Liver (tissue), 9 donors: ENCODE data around the gene KCNIP1. TPM values are rescaled to one million over a fixed set of nuclear protein-coding genes. Genes with fewer than 3 reads are reported as not detected.

Experiments
- DNase-seq: peaks from one replicate; pipeline ENCODE4 v3.0.0-alpha.2; 2017; ENCODE audit warnings: low spot score
- H3K27ac ChIP-seq, 2 donors: one replicate each; pipeline ENCODE4 v1.7.0; 2013; ENCODE audit warnings: inconsistent platforms in 2 of 2, low read length in 2 of 2, control low read depth in 1 of 2, low read depth in 1 of 2, mild to moderate bottlenecking in 1 of 2
- H3K27me3 ChIP-seq, 4 donors: one replicate each; pipeline versions ENCODE4 v1.6.1 to v1.7.0; 2013; ENCODE audit warnings: low read length in 3 of 4, inconsistent platforms in 1 of 4, mild to moderate bottlenecking in 1 of 4, moderate library complexity in 1 of 4; ENCODE audit not compliant: control insufficient read depth in 4 of 4, insufficient read depth in 4 of 4
- H3K36me3 ChIP-seq, 4 donors: one replicate each; pipeline versions ENCODE4 v1.6.1 to v1.7.0; 2013; ENCODE audit warnings: low read length in 3 of 4, mild to moderate bottlenecking in 3 of 4, low read depth in 1 of 4, moderate library complexity in 1 of 4; ENCODE audit not compliant: control insufficient read depth in 4 of 4, insufficient read depth in 3 of 4
- H3K4me1 ChIP-seq, 4 donors: one replicate each; pipeline versions ENCODE4 v1.6.1 to v1.7.0; 2013; ENCODE audit warnings: low read length in 3 of 4, mild to moderate bottlenecking in 3 of 4, moderate library complexity in 1 of 4; ENCODE audit not compliant: control insufficient read depth in 4 of 4, insufficient read depth in 4 of 4
- H3K4me3 ChIP-seq, 3 donors: one replicate each; pipeline versions ENCODE4 v1.6.1 to v1.7.0; 2013; ENCODE audit warnings: low read length in 3 of 3, control low read depth in 1 of 3, low read depth in 1 of 3, mild to moderate bottlenecking in 1 of 3
- H3K9ac ChIP-seq, 2 donors: one replicate each; pipeline ENCODE4 v1.7.0; 2013; ENCODE audit warnings: low read length in 2 of 2, mild to moderate bottlenecking in 2 of 2, moderate library complexity in 2 of 2, control low read depth in 1 of 2, low read depth in 1 of 2
- H3K9me3 ChIP-seq, 4 donors: one replicate each; pipeline versions ENCODE4 v1.6.1 to v1.7.0; 2013; ENCODE audit warnings: low read length in 3 of 4; ENCODE audit not compliant: control insufficient read depth in 4 of 4
- FOXA1 ChIP-seq: IDR thresholded peaks from 2 replicates; pipeline ENCODE4 v1.6.1; 2016; ENCODE audit warnings: antibody characterized with exemption
- GABPA ChIP-seq, 2 donors: IDR thresholded peaks in 1 of 2; conservative IDR thresholded peaks in 1 of 2; 2 replicates each; pipeline ENCODE4 v1.6.1; 2016; ENCODE audit warnings: antibody characterized with exemption in 2 of 2, mild to moderate bottlenecking in 1 of 2, moderate library complexity in 1 of 2
- HNF4A ChIP-seq, 2 donors: conservative IDR thresholded peaks; 2 replicates each; pipeline ENCODE4 v1.6.1; 2016; ENCODE audit warnings: antibody characterized with exemption in 2 of 2, mild to moderate bottlenecking in 2 of 2
- HNF4G ChIP-seq: IDR thresholded peaks from 2 replicates; pipeline ENCODE4 v1.6.1; 2016; ENCODE audit warnings: antibody characterized with exemption
- JUND ChIP-seq, 2 donors: IDR thresholded peaks; 2 replicates each; pipeline ENCODE4 v1.6.1; 2016; ENCODE audit warnings: antibody characterized with exemption in 2 of 2
- NR2F2 ChIP-seq: IDR thresholded peaks from 2 replicates; pipeline ENCODE4 v1.6.1; 2016; ENCODE audit warnings: antibody characterized with exemption
- RXRA ChIP-seq, 2 donors: IDR thresholded peaks; 2 replicates each; pipeline ENCODE4 v1.6.1; 2017 to 2018; ENCODE audit warnings: antibody characterized with exemption in 2 of 2, mild to moderate bottlenecking in 1 of 2
- SP1 ChIP-seq: IDR thresholded peaks from 2 replicates; pipeline ENCODE4 v1.6.1; 2018; ENCODE audit warnings: antibody characterized with exemption, mild to moderate bottlenecking
- YY1 ChIP-seq: IDR thresholded peaks from 2 replicates; pipeline ENCODE4 v1.6.1; 2016; ENCODE audit warnings: antibody characterized with exemption, mild to moderate bottlenecking
- WGBS: extraction: QIAGEN DNeasy Blood & Tissue Kit; methylation state at CpG from one replicate; pipeline ENCODE4 v1.1.7; 2013; 5-methylcytosine and 5-hydroxymethylcytosine counted together
- polyA plus RNA-seq, 2 donors: library from polyadenylated mRNA; stranded (reverse) in 1 of 2; unstranded in 1 of 2; fragments of 200-250 nt in 1 of 2; fragments of >200 nt in 1 of 2; fragmentation: Nextera tagmentation in 1 of 2; extraction: Ambion mirVana in 1 of 2; gene quantifications; one replicate each; pipeline versions ENCODE4 v1.2.1 to v1.2.3, GENCODE V29; 2013 to 2015
- total RNA-seq, 2 donors: library from RNA; depleted of rRNA; stranded (reverse); fragments of >200 nt; gene quantifications; one replicate each; pipeline ENCODE4 v1.2.3, GENCODE V29; 2014
- TF ChIP-seq, protein P1 (sequence below): IDR thresholded peaks from 2 replicates; pipeline ENCODE4 v1.6.1; 2016; ENCODE audit warnings: antibody characterized with exemption
- TF ChIP-seq, protein P2 (sequence below): fragments of 150-350 bp; IDR thresholded peaks from 2 replicates; pipeline ENCODE4 v1.5.1; 2017; ENCODE audit warnings: improper control_type of control experiment, low read depth, low read length; ENCODE audit not compliant: missing input control
- TF ChIP-seq, protein P3 (sequence below): IDR thresholded peaks from 2 replicates; pipeline ENCODE4 v1.6.1; 2016; ENCODE audit warnings: antibody characterized with exemption
- TF ChIP-seq, protein P4 (sequence below): IDR thresholded peaks from 2 replicates; pipeline ENCODE4 v1.6.1; 2016; ENCODE audit warnings: antibody characterized with exemption, mild to moderate bottlenecking
- TF ChIP-seq, protein P5 (sequence below): IDR thresholded peaks from 2 replicates; pipeline ENCODE4 v1.6.1; 2016; ENCODE audit warnings: antibody characterized with exemption
- donor health status: healthy.
- donor health status: healthy.
- donor health status: healthy.
- donor health status: healthy.
- donor health status: healthy.

Gene KCNIP1
- total and polyA plus RNA-seq, 4 donors = 0.08 to 0.23 TPM; not detected in 2

DNA sequence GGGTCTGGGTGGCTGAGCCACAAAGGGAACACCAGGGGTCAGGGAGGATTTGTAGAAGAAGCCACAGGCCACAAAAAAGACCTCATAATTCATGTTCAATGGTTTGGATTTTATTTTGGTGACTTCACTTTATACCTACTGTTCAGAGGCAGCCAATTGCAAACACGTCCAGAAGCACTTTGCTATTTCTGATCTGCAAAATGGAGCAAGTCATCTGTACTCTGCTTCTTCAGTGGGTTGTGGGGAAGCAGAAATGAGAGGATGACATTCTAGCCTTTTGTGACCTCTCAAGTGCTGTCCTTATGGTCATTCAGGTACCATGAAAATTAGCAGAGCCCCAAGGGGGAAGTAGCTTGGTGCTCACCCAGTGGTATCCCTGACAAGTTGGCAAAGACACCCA lies 2.5 kb upstream of the KCNIP1 start:
- H3K36me3 ChIP-seq = no peaks in the 10 kb centered on the region
- TF ChIP-seq GABPA (IDR thresholded peaks at IDR 0.05 in 1 of 2, conservative IDR thresholded peaks at IDR 0.05 in 1 of 2) = no peak
- TF ChIP-seq SP1 = no peak
- TF ChIP-seq, protein P1, sequence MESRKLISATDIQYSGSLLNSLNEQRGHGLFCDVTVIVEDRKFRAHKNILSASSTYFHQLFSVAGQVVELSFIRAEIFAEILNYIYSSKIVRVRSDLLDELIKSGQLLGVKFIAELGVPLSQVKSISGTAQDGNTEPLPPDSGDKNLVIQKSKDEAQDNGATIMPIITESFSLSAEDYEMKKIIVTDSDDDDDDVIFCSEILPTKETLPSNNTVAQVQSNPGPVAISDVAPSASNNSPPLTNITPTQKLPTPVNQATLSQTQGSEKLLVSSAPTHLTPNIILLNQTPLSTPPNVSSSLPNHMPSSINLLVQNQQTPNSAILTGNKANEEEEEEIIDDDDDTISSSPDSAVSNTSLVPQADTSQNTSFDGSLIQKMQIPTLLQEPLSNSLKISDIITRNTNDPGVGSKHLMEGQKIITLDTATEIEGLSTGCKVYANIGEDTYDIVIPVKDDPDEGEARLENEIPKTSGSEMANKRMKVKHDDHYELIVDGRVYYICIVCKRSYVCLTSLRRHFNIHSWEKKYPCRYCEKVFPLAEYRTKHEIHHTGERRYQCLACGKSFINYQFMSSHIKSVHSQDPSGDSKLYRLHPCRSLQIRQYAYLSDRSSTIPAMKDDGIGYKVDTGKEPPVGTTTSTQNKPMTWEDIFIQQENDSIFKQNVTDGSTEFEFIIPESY = no peak
- TF ChIP-seq YY1 = no peak
- H3K27ac ChIP-seq = no peak overlapping the region
- peaks cover 0 to 2% (median 0%) of the 10 kb centered on the region in 4 donors for H3K27me3 ChIP-seq
- WGBS = 87% methylated on average over 1 of the region's 1 CpG
- peaks cover 0 to 7% (median 5%) of the 10 kb centered on the region in 4 donors for H3K9me3 ChIP-seq
- peaks cover 0 to 4% (median 0%) of the 10 kb centered on the region in 4 donors for H3K4me1 ChIP-seq
- no peak overlapping the region for H3K9ac ChIP-seq
- no peak for DNase-seq
- no peak overlapping the region for H3K4me3 ChIP-seq

DNA sequence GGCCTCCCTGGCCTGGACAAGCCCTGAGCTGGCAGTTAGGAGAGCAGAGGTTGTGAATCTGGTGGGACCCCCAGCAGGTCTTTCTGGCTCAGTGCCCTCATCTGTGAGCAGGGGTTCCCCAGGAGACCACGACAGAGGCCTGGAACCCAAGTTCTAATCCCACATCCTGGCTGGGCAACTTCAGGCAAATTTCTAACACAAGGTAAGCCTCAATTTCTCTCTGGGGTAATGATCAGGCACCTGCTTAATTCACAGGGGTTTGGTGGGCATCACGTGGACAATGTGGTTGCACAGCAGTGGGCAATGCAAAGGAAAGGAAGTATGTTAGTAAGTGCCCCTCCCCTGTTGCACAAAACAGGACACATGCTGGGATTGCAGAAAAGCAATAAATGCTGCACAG lies 1.9 kb upstream of the KCNIP1 start:
- no peak overlapping the region for H3K27ac ChIP-seq
- TF ChIP-seq, protein P2, sequence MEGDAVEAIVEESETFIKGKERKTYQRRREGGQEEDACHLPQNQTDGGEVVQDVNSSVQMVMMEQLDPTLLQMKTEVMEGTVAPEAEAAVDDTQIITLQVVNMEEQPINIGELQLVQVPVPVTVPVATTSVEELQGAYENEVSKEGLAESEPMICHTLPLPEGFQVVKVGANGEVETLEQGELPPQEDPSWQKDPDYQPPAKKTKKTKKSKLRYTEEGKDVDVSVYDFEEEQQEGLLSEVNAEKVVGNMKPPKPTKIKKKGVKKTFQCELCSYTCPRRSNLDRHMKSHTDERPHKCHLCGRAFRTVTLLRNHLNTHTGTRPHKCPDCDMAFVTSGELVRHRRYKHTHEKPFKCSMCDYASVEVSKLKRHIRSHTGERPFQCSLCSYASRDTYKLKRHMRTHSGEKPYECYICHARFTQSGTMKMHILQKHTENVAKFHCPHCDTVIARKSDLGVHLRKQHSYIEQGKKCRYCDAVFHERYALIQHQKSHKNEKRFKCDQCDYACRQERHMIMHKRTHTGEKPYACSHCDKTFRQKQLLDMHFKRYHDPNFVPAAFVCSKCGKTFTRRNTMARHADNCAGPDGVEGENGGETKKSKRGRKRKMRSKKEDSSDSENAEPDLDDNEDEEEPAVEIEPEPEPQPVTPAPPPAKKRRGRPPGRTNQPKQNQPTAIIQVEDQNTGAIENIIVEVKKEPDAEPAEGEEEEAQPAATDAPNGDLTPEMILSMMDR = no peak
- no peak for TF ChIP-seq JUND (IDR thresholded peaks at IDR 0.05)
- no peak for TF ChIP-seq YY1
- TF ChIP-seq, protein P3, sequence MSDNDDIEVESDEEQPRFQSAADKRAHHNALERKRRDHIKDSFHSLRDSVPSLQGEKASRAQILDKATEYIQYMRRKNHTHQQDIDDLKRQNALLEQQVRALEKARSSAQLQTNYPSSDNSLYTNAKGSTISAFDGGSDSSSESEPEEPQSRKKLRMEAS = no peak
- no peak for TF ChIP-seq GABPA (IDR thresholded peaks at IDR 0.05 in 1 of 2, conservative IDR thresholded peaks at IDR 0.05 in 1 of 2)
- TF ChIP-seq RXRA (IDR thresholded peaks at IDR 0.05) = no peak
- TF ChIP-seq, protein P4, sequence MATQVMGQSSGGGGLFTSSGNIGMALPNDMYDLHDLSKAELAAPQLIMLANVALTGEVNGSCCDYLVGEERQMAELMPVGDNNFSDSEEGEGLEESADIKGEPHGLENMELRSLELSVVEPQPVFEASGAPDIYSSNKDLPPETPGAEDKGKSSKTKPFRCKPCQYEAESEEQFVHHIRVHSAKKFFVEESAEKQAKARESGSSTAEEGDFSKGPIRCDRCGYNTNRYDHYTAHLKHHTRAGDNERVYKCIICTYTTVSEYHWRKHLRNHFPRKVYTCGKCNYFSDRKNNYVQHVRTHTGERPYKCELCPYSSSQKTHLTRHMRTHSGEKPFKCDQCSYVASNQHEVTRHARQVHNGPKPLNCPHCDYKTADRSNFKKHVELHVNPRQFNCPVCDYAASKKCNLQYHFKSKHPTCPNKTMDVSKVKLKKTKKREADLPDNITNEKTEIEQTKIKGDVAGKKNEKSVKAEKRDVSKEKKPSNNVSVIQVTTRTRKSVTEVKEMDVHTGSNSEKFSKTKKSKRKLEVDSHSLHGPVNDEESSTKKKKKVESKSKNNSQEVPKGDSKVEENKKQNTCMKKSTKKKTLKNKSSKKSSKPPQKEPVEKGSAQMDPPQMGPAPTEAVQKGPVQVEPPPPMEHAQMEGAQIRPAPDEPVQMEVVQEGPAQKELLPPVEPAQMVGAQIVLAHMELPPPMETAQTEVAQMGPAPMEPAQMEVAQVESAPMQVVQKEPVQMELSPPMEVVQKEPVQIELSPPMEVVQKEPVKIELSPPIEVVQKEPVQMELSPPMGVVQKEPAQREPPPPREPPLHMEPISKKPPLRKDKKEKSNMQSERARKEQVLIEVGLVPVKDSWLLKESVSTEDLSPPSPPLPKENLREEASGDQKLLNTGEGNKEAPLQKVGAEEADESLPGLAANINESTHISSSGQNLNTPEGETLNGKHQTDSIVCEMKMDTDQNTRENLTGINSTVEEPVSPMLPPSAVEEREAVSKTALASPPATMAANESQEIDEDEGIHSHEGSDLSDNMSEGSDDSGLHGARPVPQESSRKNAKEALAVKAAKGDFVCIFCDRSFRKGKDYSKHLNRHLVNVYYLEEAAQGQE = no peak
- no peak for TF ChIP-seq NR2F2
- TF ChIP-seq HNF4G = no peak
- TF ChIP-seq FOXA1 = no peak
- TF ChIP-seq HNF4A (conservative IDR thresholded peaks at IDR 0.05) = no peak
- TF ChIP-seq, protein P5, sequence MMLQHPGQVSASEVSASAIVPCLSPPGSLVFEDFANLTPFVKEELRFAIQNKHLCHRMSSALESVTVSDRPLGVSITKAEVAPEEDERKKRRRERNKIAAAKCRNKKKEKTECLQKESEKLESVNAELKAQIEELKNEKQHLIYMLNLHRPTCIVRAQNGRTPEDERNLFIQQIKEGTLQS = no peak
- WGBS = 65% methylated on average over 2 of the region's 2 CpGs
- peaks cover 0 to 7% (median 5%) of the 10 kb centered on the region in 4 donors for H3K9me3 ChIP-seq
- no peaks in the 10 kb centered on the region for H3K36me3 ChIP-seq
- H3K4me1 ChIP-seq = peaks cover 0 to 4% (median 0%) of the 10 kb centered on the region in 4 donors
- no peak for DNase-seq
- no peak overlapping the region for H3K9ac ChIP-seq
- H3K27me3 ChIP-seq = peaks cover 0 to 2% (median 0%) of the 10 kb centered on the region in 4 donors
- H3K4me3 ChIP-seq = no peak overlapping the region
